Mesothelial cell of epicardium (in vitro differentiated cells): ENCODE measurements around the gene GK. TPM values are rescaled to one million over a fixed set of nuclear protein-coding genes. Genes with fewer than 3 reads are reported as not detected.
"Not testable (repeated sequence)": the region's sequence is repeated elsewhere in the genome, so short reads cannot be mapped to it uniquely, and the experiment has no call there.

Experiments
- DNase-seq, 2 experiments: peaks; one replicate each; pipeline ENCODE4 v3.0.0; 2021; ENCODE audit warnings: low spot score in 2 of 2; ENCODE audit not compliant: unreplicated experiment in 2 of 2
- H3K27ac Mint-ChIP-seq: 2 replicates; pipeline ENCODE4 v1.8.0; 2021; ENCODE audit warnings: mixed read lengths
- H3K27me3 Mint-ChIP-seq: 2 replicates; pipeline ENCODE4 v1.8.0; 2021; ENCODE audit warnings: low read depth, mixed read lengths
- H3K36me3 Mint-ChIP-seq: 2 replicates; pipeline ENCODE4 v1.8.0; 2021; ENCODE audit warnings: mixed read lengths
- H3K4me1 Mint-ChIP-seq: 2 replicates; pipeline ENCODE4 v1.8.0; 2021; ENCODE audit warnings: mixed read lengths
- H3K4me3 Mint-ChIP-seq: 2 replicates; pipeline ENCODE4 v1.8.0; 2021; ENCODE audit warnings: mild to moderate bottlenecking, moderate library complexity, mixed read lengths
- H3K9me3 Mint-ChIP-seq: 2 replicates; pipeline ENCODE4 v1.8.0; 2021; ENCODE audit warnings: mixed read lengths
- CTCF ChIP-seq: fragments of 200-600 bp; sonication (generic); IDR thresholded peaks from one replicate; pipeline ENCODE4 v1.5.0; 2021; ENCODE audit warnings: antibody characterized with exemption; ENCODE audit not compliant: unreplicated experiment
- total RNA-seq: library from RNA; stranded (reverse); gene quantifications from 3 replicates; pipeline ENCODE4 v1.2.1, GENCODE V29; 2021

The GK gene
- total RNA-seq, 1 donor from 2014 or later, result 8.0 TPM

GRCh38 chrX:30626402-30626801 lies 26.8 kb upstream of the GK start:
- no peak overlapping the region for H3K4me3 Mint-ChIP-seq
- no peak for DNase-seq
- H3K27ac Mint-ChIP-seq, result no peak overlapping the region
- H3K4me1 Mint-ChIP-seq, result no peaks in the 10 kb centered on the region
- no peaks in the 10 kb centered on the region for H3K27me3 Mint-ChIP-seq
- TF ChIP-seq CTCF, result no peak
- H3K9me3 Mint-ChIP-seq, result peaks cover 20% of the 10 kb centered on the region
- H3K36me3 Mint-ChIP-seq, result peaks cover 2% of the 10 kb centered on the region

GRCh38 chrX:30627818-30628652 lies 25.2 kb upstream of the GK start:
- Mint-ChIP-seq H3K27ac (no peak overlapping the region), H3K4me1 (no peaks in the 10 kb centered on the region), H3K9me3 (peaks cover 9% of the 10 kb centered on the region), H3K4me3 (no peak overlapping the region), H3K36me3 (no peaks in the 10 kb centered on the region), H3K27me3 (no peaks in the 10 kb centered on the region)
- TF ChIP-seq CTCF, result no peak
- no peak for DNase-seq

- not testable (repeated sequence) for H3K9me3 Mint-ChIP-seq, DNase-seq, H3K4me3 Mint-ChIP-seq, H3K36me3 Mint-ChIP-seq, H3K4me1 Mint-ChIP-seq, H3K27me3 Mint-ChIP-seq, H3K27ac Mint-ChIP-seq
Measured at GRCh38 chrX:30634070-30634469, 19.2 kb upstream of the GK start.

- no peak overlapping the region for H3K4me3 Mint-ChIP-seq
- H3K9me3 Mint-ChIP-seq, result peaks cover 7% of the 10 kb centered on the region
- no peak for TF ChIP-seq CTCF
- no peak overlapping the region for H3K27ac Mint-ChIP-seq
- H3K36me3 Mint-ChIP-seq, result no peaks in the 10 kb centered on the region
- no peak for DNase-seq
- H3K4me1 Mint-ChIP-seq, result no peaks in the 10 kb centered on the region
- no peaks in the 10 kb centered on the region for H3K27me3 Mint-ChIP-seq
Measured at GRCh38 chrX:30635630-30636029, 17.6 kb upstream of the GK start.

- Mint-ChIP-seq H3K27ac (no peak overlapping the region), H3K4me3 (no peak overlapping the region), H3K9me3 (peaks cover 15% of the 10 kb centered on the region), H3K36me3 (no peaks in the 10 kb centered on the region), H3K27me3 (no peaks in the 10 kb centered on the region), H3K4me1 (no peaks in the 10 kb centered on the region)
- no peak for TF ChIP-seq CTCF
- no peak for DNase-seq
Measured at GRCh38 chrX:30637874-30638815, 15.1 kb upstream of the GK start.

- H3K4me3 Mint-ChIP-seq, H3K4me1 Mint-ChIP-seq, H3K27ac Mint-ChIP-seq, H3K36me3 Mint-ChIP-seq, H3K27me3 Mint-ChIP-seq, DNase-seq: not testable (repeated sequence)
- peaks cover 15% of the 10 kb centered on the region for H3K9me3 Mint-ChIP-seq
Measured at GRCh38 chrX:30639702-30640101, 13.5 kb upstream of the GK start.
